Right lobe of liver (tissue), 4 donors: ENCODE results near the gene HHAT.

Source experiments
- CTCF ChIP-seq, 4 donors: fragments of 200-600 bp in 3 of 4; fragments of 450-650 bp in 1 of 4; IDR thresholded peaks; one replicate each; pipeline versions ENCODE4 v1.5.1 to v1.8.0; 2016 to 2022; ENCODE audit warnings: antibody characterized with exemption in 4 of 4, mild to moderate bottlenecking in 2 of 4
- POLR2A ChIP-seq: fragments of 450-650 bp; IDR thresholded peaks from one replicate; pipeline ENCODE4 v1.6.1; 2017; ENCODE audit warnings: antibody characterized with exemption, mild to moderate bottlenecking
- donor health status: DM: no; HTN: no; CAD: no.
- donor health status: DM: no; HTN: no; CAD: no.
- donor health status: DM: no; HTN: yes; CAD: no.

DNA sequence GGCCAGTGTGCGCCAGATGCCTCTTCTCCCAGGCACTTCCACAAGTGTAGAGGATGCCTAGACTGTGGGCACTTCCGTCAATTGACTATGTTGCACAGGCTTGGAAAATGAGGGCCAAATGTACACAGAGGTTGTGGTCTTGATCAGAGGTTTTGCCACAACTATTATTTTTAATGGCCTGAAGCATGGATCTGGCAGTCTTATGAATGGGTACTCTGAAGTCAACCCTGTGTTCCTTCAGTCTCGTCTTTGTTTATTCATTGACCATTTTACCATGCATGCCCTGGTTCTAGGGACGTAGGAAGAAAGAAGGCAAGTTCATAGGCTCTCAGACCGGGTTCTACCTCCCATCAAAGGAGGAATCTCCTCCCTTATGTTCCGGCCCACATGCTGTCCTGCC, 329.1 kb downstream of the HHAT start:
- TF ChIP-seq CTCF (IDR thresholded peaks at IDR 0.05) (no peak), POLR2A (no peak)
